Activated naive CD4-positive, alpha-beta T cell treated with anti-CD3 and anti-CD28 coated beads, Interleukin-2, amount 50 U/mL, for 72 hours (primary cell): Measurements from ENCODE around the gene PKDREJ. TPM values are rescaled to one million over a fixed set of nuclear protein-coding genes. Genes with fewer than 3 reads are reported as not detected.
"Not testable (repeated sequence)": the region's sequence is repeated elsewhere in the genome, so short reads cannot be mapped to it uniquely, and the experiment has no call there.

ENCODE experiments used
- ATAC-seq, 2 donors: fragments of 150-1000 bp; cut with Tn5 transposase; 2 replicates each; pipeline ENCODE4 v1.10.0; 2021; ENCODE audit warnings: mild to moderate bottlenecking in 2 of 2, moderate library complexity in 2 of 2
- DNase-seq, 2 donors: peaks; one replicate each; pipeline ENCODE4 v3.0.0; 2021 to 2022; ENCODE audit warnings: low spot score in 2 of 2
- H3K27ac Mint-ChIP-seq, 2 donors: one replicate each; pipeline ENCODE4 v1.8.0; 2022; ENCODE audit warnings: mild to moderate bottlenecking in 2 of 2, mixed read lengths in 2 of 2
- H3K36me3 Mint-ChIP-seq, 2 donors: one replicate each; pipeline ENCODE4 v1.8.0; 2022; ENCODE audit warnings: mixed read lengths in 2 of 2
- H3K9me3 Mint-ChIP-seq, 2 donors: one replicate each; pipeline ENCODE4 v1.8.0; 2022; ENCODE audit warnings: mixed read lengths in 2 of 2
- total RNA-seq, 2 donors: library from RNA; stranded (reverse); gene quantifications; one replicate each; pipeline ENCODE4 v1.2.3, GENCODE V29; 2022

The PKDREJ gene
- under 1 TPM in 1 of 2 donors, not detected in 1; 0.04 TPM for total RNA-seq

DNA sequence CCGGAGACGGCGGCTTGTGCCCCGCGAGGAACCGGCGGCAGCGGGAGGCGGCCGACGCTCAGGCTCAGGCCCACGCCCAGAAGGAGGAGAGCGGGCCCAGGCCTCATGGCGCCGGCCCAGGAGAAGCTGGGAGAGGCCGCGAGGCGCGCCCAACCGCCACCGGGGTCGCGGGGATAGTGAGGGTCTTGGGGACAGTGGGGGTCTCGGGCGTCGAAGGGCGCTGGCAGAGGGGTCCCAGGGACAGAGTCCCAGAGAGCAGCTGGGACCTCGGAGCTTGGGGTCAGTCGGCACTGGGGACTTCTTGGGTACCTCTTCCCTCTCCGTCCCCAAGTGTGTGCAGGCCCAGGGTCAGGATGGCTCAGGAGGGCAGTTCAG lies at the start of gene PKDREJ:
PKDREJ (minus strand) TSS at position 128 of the 375 bp plus-strand sequence; CDS start at position 107, 21 bp downstream.
- Mint-ChIP-seq H3K36me3 (peaks cover 30 to 31% of the 10 kb centered on the region in 2 donors), H3K27ac (no peak within 1 kb of the TSS), H3K9me3 (peaks cover 0 to 8% of the 10 kb centered on the region in 2 donors)
- DNase-seq = peak in 1 of 2 donors; percentile 44
- no peak for ATAC-seq

DNA sequence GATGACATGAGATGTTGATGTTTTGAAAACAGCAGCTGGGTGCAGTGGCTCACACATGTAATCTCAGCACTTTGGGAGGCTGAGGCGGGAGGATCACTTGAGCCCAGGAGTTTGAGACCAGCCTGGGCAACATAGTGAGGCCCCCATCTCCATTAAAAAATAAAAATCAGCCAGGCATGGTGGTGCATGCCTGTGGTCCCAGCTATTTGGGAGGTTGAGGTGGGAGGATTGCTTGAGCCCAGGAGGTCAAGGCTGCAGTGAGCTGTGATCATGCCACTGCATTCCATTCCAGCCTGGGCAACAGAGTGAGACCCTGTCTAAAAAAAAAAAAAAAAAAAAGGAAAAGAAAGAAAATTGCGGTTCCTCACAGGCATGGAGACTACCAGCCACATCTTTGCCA lies 49.7 kb upstream of the PKDREJ start:
- peaks cover 4 to 22% of the 10 kb centered on the region in 2 donors for H3K36me3 Mint-ChIP-seq
- ATAC-seq, H3K27ac Mint-ChIP-seq, DNase-seq, H3K9me3 Mint-ChIP-seq: not testable (repeated sequence)

DNA sequence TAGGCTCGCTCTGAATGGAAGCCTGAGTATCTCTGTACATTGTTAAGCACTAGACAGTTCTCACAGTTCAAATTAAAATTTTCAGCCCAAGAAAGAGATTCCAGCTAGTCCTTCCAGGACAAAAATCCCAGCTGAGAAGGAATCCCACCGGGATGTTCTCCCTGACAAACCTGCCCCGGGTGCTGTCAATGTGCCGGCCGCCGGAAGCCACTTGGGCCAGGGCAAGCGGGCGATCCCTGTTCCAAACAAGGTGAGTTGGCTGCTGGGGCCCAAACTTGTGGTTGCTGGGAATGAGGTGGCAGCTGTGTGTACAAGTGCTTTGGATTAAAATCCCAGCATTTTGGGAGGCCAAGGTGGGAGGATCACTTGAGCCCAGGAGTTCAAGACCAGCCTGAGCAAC lies 48.9 kb upstream of the PKDREJ start:
- ATAC-seq (no peak), DNase-seq (no peak)
- no peaks in the 10 kb centered on the region for H3K9me3 Mint-ChIP-seq
- H3K27ac Mint-ChIP-seq = no peak overlapping the region
- H3K36me3 Mint-ChIP-seq = peaks cover 4 to 17% of the 10 kb centered on the region in 2 donors

DNA sequence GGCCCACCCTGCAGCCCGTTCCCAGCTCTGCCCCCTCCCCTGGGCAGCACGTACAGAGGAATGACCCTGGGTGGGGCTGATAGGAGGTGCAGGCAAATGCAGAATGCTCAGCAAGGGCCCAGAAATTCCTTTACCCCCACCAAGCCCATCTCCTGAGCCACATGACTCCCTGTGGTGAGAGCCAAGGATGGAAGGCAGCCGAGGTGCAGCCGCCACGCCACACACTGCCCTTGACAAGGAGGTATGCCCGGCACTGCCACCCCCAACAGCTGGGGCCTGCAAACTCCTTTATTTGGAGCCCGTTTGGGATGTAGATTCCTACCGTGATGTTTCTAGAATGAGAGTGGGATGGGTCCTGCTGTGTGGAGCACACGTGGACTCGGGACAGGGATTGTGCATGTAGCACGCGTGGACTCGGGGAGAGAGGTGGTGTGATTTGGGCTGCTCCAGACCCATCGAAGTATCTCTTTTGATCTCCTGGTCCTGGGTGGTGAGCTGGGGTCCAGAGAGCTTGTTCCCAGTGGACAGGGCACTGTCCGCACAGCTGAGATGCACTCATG lies 46.5 kb upstream of the PKDREJ start:
- no peaks in the 10 kb centered on the region for H3K9me3 Mint-ChIP-seq
- ATAC-seq = no peak
- DNase-seq = no peak
- H3K36me3 Mint-ChIP-seq = peaks cover 4 to 17% of the 10 kb centered on the region in 2 donors
- no peak overlapping the region for H3K27ac Mint-ChIP-seq

- DNase-seq (no peak), ATAC-seq (no peak)
- Mint-ChIP-seq H3K36me3 (peaks cover 4 to 17% of the 10 kb centered on the region in 2 donors), H3K9me3 (no peaks in the 10 kb centered on the region), H3K27ac (peak overlapping the region in 1 of 2 donors; percentile 52)
These were observed 45.3 kb upstream of the PKDREJ start for GRCh38 chr22:46308283-46308988.

DNA sequence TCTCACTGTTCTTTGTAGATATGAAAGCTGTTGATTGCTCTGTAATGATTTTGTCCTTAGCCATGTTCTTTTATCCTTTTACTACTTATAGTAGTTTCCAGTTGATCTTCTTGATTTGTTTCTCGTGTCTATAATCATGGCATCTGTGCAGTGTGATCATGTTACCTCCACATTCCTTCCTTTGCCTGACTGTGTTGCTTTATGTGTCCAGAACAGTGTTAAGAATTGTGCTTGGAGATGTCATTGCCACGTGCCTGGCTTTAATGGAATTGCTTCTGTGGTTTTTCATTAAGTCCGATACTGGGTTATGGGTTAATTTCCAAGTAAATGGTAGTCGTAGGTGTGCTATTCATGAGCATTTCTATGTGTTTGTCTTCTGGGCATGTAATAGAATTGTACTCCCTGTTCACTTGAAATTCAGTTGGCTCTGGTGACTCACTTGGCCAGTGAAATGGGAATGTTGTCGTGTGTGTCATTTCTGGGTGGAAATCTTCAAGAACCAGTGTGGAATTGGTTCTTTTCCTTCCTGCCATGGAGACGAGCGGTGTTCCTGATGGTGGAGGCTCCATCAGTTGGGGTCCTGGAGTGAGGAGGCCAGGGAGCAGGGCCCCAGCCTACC lies 40.3 kb upstream of the PKDREJ start:
- ATAC-seq (no peak), DNase-seq (no peak)
- H3K9me3 Mint-ChIP-seq = no peaks in the 10 kb centered on the region
- peak overlapping the region in 1 of 2 donors; percentile 5 for H3K27ac Mint-ChIP-seq
- peaks cover 25 to 26% of the 10 kb centered on the region in 2 donors for H3K36me3 Mint-ChIP-seq

- DNase-seq (no peak), ATAC-seq (no peak)
- Mint-ChIP-seq H3K36me3 (peaks cover 37 to 38% of the 10 kb centered on the region in 2 donors), H3K9me3 (no peaks in the 10 kb centered on the region), H3K27ac (peak overlapping the region in 1 of 2 donors; percentile 45)
These were observed 37.3 kb upstream of the PKDREJ start for GRCh38 chr22:46300491-46300890.

- no peaks in the 10 kb centered on the region for H3K9me3 Mint-ChIP-seq
- H3K27ac Mint-ChIP-seq = peak overlapping the region in 1 of 2 donors; percentile 21
- DNase-seq (no peak), ATAC-seq (no peak)
- peaks cover 37 to 38% of the 10 kb centered on the region in 2 donors for H3K36me3 Mint-ChIP-seq
These were observed 36.0 kb upstream of the PKDREJ start for GRCh38 chr22:46299101-46299500.

- peak overlapping the region; percentile 38 to 90 for H3K27ac Mint-ChIP-seq
- peak; percentile 17 to 24 for ATAC-seq
- DNase-seq = peak in 1 of 2 donors; percentile 35
- H3K9me3 Mint-ChIP-seq = no peaks in the 10 kb centered on the region
- H3K36me3 Mint-ChIP-seq = peaks cover 41 to 44% of the 10 kb centered on the region in 2 donors
These were observed 34.1 kb upstream of the PKDREJ start for GRCh38 chr22:46297151-46297812.

DNA sequence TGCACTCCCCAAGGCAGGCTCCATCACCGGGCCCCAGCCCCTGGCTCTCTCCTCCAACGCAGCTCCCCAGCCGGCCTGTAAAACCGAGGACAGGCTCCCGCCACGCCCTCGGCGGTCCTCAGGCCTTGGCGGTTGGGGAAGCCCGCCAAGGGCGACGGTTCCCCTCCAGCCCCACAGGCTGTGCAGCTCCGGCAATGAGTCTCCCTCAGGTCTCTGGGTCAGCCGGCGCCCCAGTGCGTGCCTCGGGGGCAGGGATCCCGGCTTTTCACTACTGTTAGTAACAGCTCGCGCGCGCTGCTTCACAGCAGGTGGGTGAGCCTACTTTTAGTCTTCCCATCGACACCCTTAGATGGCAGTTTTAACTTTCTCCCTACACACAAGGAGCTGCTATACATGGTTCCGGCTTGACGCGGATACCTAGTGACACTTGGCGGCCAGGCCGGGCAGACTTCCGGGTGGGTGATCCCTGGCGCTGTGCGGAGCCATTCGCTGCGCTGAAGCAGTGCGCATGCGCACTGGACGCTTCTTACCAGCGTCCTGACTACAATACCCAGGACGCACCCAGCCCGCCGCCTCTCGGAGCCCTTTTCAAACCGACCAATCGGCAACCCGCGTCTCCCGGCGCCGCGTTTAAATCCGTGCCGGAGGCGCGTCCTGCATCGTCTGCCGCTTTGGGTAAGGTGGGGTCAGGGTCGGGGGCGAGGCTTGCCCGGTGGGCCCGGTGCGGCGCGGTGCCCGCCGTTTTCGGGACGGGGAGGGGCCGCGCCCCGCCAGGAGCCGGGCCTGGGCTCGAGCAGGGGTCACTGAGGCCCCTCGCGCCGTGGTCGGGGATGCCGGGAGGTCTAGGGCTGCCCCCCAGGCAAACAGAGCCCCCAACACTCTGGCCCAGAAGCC lies 33.4 kb upstream of the PKDREJ start, which contains the start of gene GTSE1:
GTSE1 (plus strand) TSS at position 614 of the 894 bp plus-strand sequence. CDS start 531 bp downstream, outside the sequence.
- H3K9me3 Mint-ChIP-seq = no peaks in the 10 kb centered on the region
- DNase-seq (peak; percentile 94 to 97), ATAC-seq (peak; percentile 97 to 98)
- H3K27ac Mint-ChIP-seq = peak within 1 kb of the TSS; percentile 90 to 98
- peaks cover 43 to 45% of the 10 kb centered on the region in 2 donors for H3K36me3 Mint-ChIP-seq

GRCh38 chr22:46295277-46295971 lies 32.3 kb upstream of the PKDREJ start:
- H3K27ac Mint-ChIP-seq = peak overlapping the region; percentile 90 to 98
- no peak for ATAC-seq

DNA sequence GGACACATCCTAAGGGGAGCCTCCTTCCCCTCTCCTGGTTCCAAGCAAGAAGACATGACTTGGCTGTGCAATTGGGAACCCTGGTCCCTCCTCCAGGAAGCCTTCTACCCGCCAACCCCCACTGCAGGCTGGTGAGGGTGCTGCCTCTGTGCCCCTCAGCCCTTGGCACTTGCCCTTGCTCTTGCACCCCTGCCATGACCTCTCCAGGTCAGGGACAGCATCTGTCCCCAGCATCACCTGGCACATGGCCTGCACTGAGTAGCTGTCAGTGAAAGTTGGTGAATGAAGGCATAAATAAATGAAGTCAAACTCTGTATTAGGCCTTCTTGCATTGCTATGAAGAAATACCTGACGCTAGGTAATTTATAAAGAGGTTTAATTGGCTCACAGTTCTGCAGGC lies 31.6 kb upstream of the PKDREJ start:
- no peak for ATAC-seq
- peaks cover 34 to 36% of the 10 kb centered on the region in 2 donors for H3K36me3 Mint-ChIP-seq
- H3K27ac Mint-ChIP-seq = peak overlapping the region in 1 of 2 donors; percentile 90
- no peaks in the 10 kb centered on the region for H3K9me3 Mint-ChIP-seq
- DNase-seq = no peak

More at GRCh38 chr22:46295277-46295971, 32.3 kb upstream of the PKDREJ start:
- Mint-ChIP-seq H3K36me3 (peaks cover 37 to 39% of the 10 kb centered on the region in 2 donors), H3K9me3 (no peaks in the 10 kb centered on the region)
- DNase-seq = no peak

DNA sequence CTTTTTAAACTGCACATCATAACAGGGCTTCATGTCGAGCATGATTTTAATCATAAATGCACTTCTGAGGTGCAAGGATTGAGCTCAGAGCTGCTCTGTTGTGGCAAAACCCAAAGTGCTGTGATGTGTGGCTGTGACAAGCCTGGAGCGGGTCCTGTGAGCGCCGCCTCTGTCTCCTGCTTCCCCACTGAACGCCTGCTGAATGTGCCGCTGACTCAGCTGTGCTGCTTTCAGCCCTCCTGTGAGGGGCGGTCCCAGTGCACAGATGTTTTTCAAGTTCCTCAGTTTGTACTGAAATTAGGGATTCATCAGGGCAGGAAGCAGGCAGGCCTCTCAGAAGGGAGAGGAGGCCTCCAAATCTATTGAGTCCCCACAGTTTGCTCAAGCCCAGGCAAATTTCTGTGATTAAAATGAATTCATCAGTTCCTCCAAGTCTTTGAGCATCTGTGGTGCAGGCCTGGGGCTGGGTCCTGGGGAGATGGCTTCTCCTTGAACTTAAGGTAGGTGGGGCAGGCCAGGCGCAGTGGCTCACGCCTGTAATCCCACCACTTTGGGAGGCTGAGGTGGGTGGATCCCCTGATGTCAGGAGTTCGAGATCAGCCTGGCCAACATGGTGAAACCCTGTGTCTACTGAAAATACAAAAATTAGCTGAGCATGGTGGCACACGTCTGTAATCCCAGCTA lies 30.6 kb upstream of the PKDREJ start:
- no peaks in the 10 kb centered on the region for H3K9me3 Mint-ChIP-seq
- H3K27ac Mint-ChIP-seq = peak overlapping the region in 1 of 2 donors; percentile 38
- no peak for ATAC-seq
- no peak for DNase-seq
- H3K36me3 Mint-ChIP-seq = peaks cover 25 to 26% of the 10 kb centered on the region in 2 donors

GRCh38 chr22:46292732-46293131 lies 29.6 kb upstream of the PKDREJ start:
- ATAC-seq = no peak
- no peak for DNase-seq
- peaks cover 21% of the 10 kb centered on the region in 2 donors for H3K36me3 Mint-ChIP-seq
- peak overlapping the region in 1 of 2 donors; percentile 38 for H3K27ac Mint-ChIP-seq
- H3K9me3 Mint-ChIP-seq = no peaks in the 10 kb centered on the region

DNA sequence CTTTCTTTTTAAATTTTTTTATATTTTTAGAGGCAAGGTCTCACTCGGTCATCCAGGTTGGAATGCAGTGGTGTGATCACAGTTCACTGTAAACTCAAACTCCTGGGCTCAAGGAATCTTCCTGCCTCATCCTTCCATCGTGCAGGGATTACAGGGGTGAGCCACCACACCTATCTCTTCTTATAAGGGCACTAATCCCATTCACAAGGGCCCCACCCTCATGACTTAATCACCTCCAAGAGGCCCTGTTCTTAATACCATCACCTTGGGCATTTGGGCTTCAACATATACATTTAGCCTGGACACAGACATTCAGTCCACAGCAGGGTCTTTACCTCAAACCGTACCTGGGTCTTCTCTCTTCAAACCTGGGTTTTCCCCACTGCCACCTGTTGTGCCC lies 29.0 kb upstream of the PKDREJ start:
- Mint-ChIP-seq H3K27ac (peak overlapping the region; percentile 38 to 72), H3K9me3 (no peaks in the 10 kb centered on the region), H3K36me3 (peaks cover 15 to 16% of the 10 kb centered on the region in 2 donors)
- no peak for DNase-seq
- no peak for ATAC-seq
